CD4-positive, alpha-beta T cell (primary cell): Measurements from ENCODE around the gene IQSEC1. TPM values are rescaled to one million over a fixed set of nuclear protein-coding genes. Genes with fewer than 3 reads are reported as not detected.

Source experiments
- ATAC-seq: fragments of 200-7000 bp; cut with Tn5 transposase; one replicate; pipeline ENCODE4 v1.10.0; 2022; ENCODE audit warnings: mild to moderate bottlenecking; ENCODE audit not compliant: poor library complexity
- CTCF ChIA-PET: fragments of 350-600 bp; sonication (Branson Sonifier 250); formaldehyde crosslinking; loops from one replicate; lab custom pipeline; 2021; ENCODE audit warnings: antibody characterized with exemption, inconsistent platforms; lab: Charles Lee
- POLR2A ChIA-PET: fragments of 350-600 bp; sonication (Branson Sonifier 250); formaldehyde crosslinking; loops from one replicate; lab custom pipeline; 2021; ENCODE audit warnings: antibody characterized with exemption, inconsistent platforms; lab: Charles Lee
- DNase-seq, 14 experiments: peaks; one replicate each; pipeline ENCODE4 v3.0.0-alpha.2; 2013 to 2020; ENCODE audit warnings: mixed read lengths in 2 of 14
- H3K27ac ChIP-seq, 2 donors: one replicate each; pipeline versions ENCODE4 v1.5.1 to v1.7.0; 2013; ENCODE audit warnings: low read length in 2 of 2, low read depth in 1 of 2, mild to moderate bottlenecking in 1 of 2
- H3K27me3 ChIP-seq, 2 experiments: 1 replicate in 1 of 2; 2 replicates in 1 of 2; pipeline versions ENCODE4 v1.6.1 to v1.7.0; 2013; ENCODE audit warnings: low read length in 2 of 2, control low read depth in 1 of 2, mild to moderate bottlenecking in 1 of 2, moderate library complexity in 1 of 2; ENCODE audit not compliant: insufficient read depth in 2 of 2, control insufficient read depth in 1 of 2
- H3K36me3 ChIP-seq: one replicate; pipeline ENCODE4 v1.6.1; 2013; ENCODE audit warnings: low read length, control low read depth; ENCODE audit not compliant: insufficient read depth
- H3K4me1 ChIP-seq: one replicate; pipeline ENCODE4 v1.6.1; 2013; ENCODE audit warnings: low read length, control low read depth; ENCODE audit not compliant: insufficient read depth
- H3K4me3 ChIP-seq: one replicate; pipeline ENCODE4 v1.5.1; 2013; ENCODE audit warnings: mild to moderate bottlenecking, low read length, moderate library complexity
- H3K9me3 ChIP-seq, 2 experiments: 1 replicate in 1 of 2; 2 replicates in 1 of 2; pipeline versions ENCODE4 v1.6.1 to v1.7.0; 2013; ENCODE audit warnings: low read length in 2 of 2, mild to moderate bottlenecking in 2 of 2, control low read depth in 1 of 2, moderate library complexity in 1 of 2; ENCODE audit not compliant: control insufficient read depth in 1 of 2, insufficient read depth in 1 of 2
- H3K27ac Mint-ChIP-seq: one replicate; pipeline ENCODE4 v1.8.0; 2020; ENCODE audit warnings: mixed read lengths
- H3K27me3 Mint-ChIP-seq: one replicate; pipeline ENCODE4 v1.8.0; 2021; ENCODE audit warnings: mixed read lengths
- H3K36me3 Mint-ChIP-seq: one replicate; pipeline ENCODE4 v1.8.0; 2021; ENCODE audit warnings: low read depth, mixed read lengths
- H3K4me1 Mint-ChIP-seq: one replicate; pipeline ENCODE4 v1.8.0; 2021; ENCODE audit warnings: low read depth, mixed read lengths
- H3K4me3 Mint-ChIP-seq: one replicate; pipeline ENCODE4 v1.8.0; 2020; ENCODE audit warnings: mild to moderate bottlenecking, mixed read lengths
- H3K9me3 Mint-ChIP-seq: one replicate; pipeline ENCODE4 v1.8.0; 2020; ENCODE audit warnings: mixed read lengths
- intact Hi-C, 2 experiments: fragments of 100-400 bp; cut with DNase I in 1 of 2; cut with micrococcal nuclease in 1 of 2; formaldehyde crosslinking; loops; one replicate each; pipeline versions ENCODE4 v1.15.1 to v1.9.0; 2023 to 2025; cut with DNase I, micrococcal nuclease
- total RNA-seq, 174 experiments: library from RNA in 2 of 174; stranded (reverse) in 2 of 174; gene quantifications; one replicate each; pipeline ENCODE4 v1.2.3 and lab custom pipeline; 2021 to 2026
- TF ChIP-seq, protein P1 (sequence below): fragments of 200-600 bp; IDR thresholded peaks from one replicate; pipeline ENCODE4 v1.8.0; 2022; ENCODE audit warnings: antibody characterized with exemption, mild to moderate bottlenecking

The IQSEC1 gene
- total RNA-seq, 2 experiments from 2014 or later: 102 to 108 TPM

DNA sequence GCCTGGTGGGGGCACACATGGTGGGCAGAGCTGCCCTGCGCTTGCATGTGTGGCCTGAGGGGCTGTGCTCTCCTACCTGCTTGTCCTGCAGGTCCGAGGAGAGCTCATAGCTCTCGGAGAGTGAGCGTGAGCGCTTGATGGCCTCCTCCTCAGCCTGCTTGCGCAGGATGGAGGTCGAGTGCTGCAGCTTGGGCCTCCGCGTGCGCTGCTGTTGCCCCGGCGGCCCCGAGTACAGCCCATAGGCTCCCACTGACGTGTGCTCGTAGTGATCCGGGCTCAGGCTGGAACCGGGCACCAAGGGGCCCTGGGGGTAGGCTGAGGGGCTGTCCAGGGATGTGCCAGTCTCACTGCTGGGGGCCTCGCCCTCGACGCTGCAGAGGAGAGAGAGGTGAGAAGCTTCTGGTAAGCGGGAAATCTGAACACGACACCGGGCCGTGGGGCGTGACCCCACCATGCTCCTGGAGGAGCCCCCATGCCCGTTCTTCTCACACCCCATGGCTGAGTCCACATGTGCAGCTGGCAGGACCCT, 131.7 kb downstream of the IQSEC1 start:
- H3K4me1 ChIP-seq: peaks cover 5% of the 10 kb centered on the region
- ATAC-seq (no peak), DNase-seq (no peak)
- H3K9me3 ChIP-seq: no peaks in the 10 kb centered on the region
- ChIA-PET CTCF (no interaction called here), POLR2A (no interaction called here)
- H3K36me3 ChIP-seq: peaks cover 68% of the 10 kb centered on the region
- TF ChIP-seq, protein P1, sequence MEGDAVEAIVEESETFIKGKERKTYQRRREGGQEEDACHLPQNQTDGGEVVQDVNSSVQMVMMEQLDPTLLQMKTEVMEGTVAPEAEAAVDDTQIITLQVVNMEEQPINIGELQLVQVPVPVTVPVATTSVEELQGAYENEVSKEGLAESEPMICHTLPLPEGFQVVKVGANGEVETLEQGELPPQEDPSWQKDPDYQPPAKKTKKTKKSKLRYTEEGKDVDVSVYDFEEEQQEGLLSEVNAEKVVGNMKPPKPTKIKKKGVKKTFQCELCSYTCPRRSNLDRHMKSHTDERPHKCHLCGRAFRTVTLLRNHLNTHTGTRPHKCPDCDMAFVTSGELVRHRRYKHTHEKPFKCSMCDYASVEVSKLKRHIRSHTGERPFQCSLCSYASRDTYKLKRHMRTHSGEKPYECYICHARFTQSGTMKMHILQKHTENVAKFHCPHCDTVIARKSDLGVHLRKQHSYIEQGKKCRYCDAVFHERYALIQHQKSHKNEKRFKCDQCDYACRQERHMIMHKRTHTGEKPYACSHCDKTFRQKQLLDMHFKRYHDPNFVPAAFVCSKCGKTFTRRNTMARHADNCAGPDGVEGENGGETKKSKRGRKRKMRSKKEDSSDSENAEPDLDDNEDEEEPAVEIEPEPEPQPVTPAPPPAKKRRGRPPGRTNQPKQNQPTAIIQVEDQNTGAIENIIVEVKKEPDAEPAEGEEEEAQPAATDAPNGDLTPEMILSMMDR: no peak
- no peak overlapping the region for H3K27ac Mint-ChIP-seq
- H3K4me3 Mint-ChIP-seq: no peak overlapping the region
- H3K27ac ChIP-seq: no peak overlapping the region
- H3K27me3 Mint-ChIP-seq: no peaks in the 10 kb centered on the region
- H3K4me1 Mint-ChIP-seq: peaks cover 9% of the 10 kb centered on the region
- H3K27me3 ChIP-seq: no peaks in the 10 kb centered on the region
- no peaks in the 10 kb centered on the region for H3K9me3 Mint-ChIP-seq
- intact Hi-C loops: no loop called here
- H3K4me3 ChIP-seq: no peak overlapping the region
- peaks cover 58% of the 10 kb centered on the region for H3K36me3 Mint-ChIP-seq

DNA sequence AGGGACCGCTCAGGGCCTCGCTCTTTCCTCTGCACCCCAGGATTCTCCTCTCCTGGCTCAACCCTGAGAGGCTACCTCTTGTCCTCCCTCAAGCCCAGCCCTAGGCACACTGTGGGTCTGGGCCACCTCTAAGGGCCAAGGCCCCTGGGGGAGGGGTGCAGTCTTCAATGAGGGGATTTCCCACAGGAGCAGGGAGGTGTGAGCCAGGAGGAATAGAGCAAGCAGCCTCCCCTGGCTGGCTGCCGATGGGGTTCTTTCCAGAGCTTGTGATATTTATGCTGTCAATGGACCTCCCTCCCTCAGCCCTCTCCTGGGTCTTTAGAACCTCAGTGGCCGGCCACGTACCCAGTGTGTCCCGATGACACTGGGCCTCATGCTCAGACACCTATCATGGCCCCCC, 132.4 kb downstream of the IQSEC1 start:
- POLR2A ChIA-PET: no interaction called here
- Mint-ChIP-seq H3K4me3 (no peak overlapping the region), H3K36me3 (peaks cover 53% of the 10 kb centered on the region), H3K4me1 (peaks cover 2% of the 10 kb centered on the region), H3K27ac (no peak overlapping the region), H3K9me3 (no peaks in the 10 kb centered on the region), H3K27me3 (no peaks in the 10 kb centered on the region)
- intact Hi-C loops: no loop called here
- TF ChIP-seq, protein P1: no peak
- ATAC-seq: no peak
- Histone ChIP-seq H3K4me3 (no peak overlapping the region), H3K27me3 (no peaks in the 10 kb centered on the region), H3K36me3 (peaks cover 71% of the 10 kb centered on the region), H3K4me1 (peaks cover 5% of the 10 kb centered on the region), H3K9me3 (no peaks in the 10 kb centered on the region), H3K27ac (no peak overlapping the region)
- CTCF ChIA-PET: no interaction called here
- DNase-seq: no peak

DNA sequence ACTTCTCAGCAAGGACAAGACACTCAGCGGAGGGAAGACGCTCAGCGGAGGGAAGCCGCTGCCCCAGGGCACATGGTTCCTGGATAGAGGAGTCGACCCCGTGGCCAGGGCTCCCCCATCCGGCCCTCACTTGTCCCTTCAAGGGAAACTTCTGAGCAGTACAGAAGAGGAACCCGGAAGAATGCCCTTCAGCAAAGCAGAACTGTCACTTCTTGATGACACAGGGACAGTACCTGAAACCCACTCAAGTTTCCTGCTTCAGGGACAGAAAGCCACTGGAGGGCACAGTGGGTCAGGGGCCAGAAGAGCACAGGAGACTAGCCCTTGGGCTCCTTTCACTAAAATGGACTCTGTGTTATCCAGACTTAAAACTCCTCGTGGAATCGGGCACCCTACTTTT, 134.1 kb downstream of the IQSEC1 start:
- TF ChIP-seq, protein P1: no peak
- Mint-ChIP-seq H3K9me3 (no peaks in the 10 kb centered on the region), H3K36me3 (peaks cover 62% of the 10 kb centered on the region), H3K27ac (no peak overlapping the region), H3K4me3 (no peak overlapping the region), H3K27me3 (no peaks in the 10 kb centered on the region), H3K4me1 (no peaks in the 10 kb centered on the region)
- H3K36me3 ChIP-seq: peaks cover 82% of the 10 kb centered on the region
- ChIA-PET POLR2A (no interaction called here), CTCF (no interaction called here)
- H3K4me1 ChIP-seq: peaks cover 15% of the 10 kb centered on the region
- DNase-seq: no peak
- no peaks in the 10 kb centered on the region for H3K27me3 ChIP-seq
- H3K27ac ChIP-seq: no peak overlapping the region
- no peaks in the 10 kb centered on the region for H3K9me3 ChIP-seq
- intact Hi-C loops: no loop called here
- no peak for ATAC-seq
- H3K4me3 ChIP-seq: no peak overlapping the region
